GM21423 (cell line): ENCODE data around the gene ADTRP.

Experiments
- ATAC-seq: cut with Tn5 transposase; IDR thresholded peaks from one replicate; pipeline ENCODE4 v1.9.1; 2021; ENCODE audit warnings: mild to moderate bottlenecking, moderate library complexity; ENCODE audit not compliant: unreplicated experiment

The ADTRP gene

DNA sequence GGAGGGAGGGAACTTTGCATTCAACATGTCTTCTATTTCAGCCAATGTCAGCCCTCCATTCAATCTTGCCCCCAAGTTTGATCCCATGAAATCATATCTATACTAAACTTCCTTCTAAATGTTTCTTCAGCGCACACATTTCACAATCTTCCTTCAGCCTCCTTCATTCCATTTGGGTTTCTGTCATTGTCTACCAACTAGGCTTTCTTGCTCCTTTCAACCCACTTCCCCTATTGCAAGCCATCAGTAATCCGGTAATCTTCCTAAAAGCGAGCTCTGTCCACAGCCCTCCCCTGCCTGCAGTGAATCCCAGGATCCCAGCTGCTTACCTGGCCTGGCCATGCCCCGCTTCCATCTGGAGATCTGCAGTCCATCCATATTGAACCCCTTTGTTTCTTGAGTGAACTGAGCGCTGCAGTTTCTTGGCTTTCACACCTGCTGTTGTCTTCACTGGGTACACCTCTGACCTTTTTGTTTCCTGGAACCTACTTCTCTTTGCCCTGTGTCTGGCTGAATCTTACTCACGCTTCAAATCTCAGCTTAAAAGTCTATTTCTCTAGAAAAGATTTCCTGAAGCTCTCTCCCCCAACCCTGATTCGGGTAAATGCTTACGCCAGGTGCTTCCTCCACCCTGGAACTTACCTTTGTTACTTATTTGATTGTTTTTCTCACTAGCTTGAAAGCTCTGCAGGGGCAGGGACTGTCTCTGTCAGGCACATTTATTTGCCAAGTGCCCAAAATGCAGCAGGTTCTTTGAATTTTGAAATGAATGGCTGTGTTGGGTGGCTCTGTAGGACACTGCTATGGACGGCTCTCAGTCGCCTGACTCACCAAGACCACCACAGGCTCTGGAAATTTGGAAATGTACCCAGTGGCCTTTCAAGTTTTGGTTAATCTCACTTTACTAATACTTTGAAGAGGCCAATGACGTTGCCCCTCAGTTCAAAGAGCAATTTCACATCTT lies 50.3 kb downstream of the ADTRP start:
- no peak for ATAC-seq

DNA sequence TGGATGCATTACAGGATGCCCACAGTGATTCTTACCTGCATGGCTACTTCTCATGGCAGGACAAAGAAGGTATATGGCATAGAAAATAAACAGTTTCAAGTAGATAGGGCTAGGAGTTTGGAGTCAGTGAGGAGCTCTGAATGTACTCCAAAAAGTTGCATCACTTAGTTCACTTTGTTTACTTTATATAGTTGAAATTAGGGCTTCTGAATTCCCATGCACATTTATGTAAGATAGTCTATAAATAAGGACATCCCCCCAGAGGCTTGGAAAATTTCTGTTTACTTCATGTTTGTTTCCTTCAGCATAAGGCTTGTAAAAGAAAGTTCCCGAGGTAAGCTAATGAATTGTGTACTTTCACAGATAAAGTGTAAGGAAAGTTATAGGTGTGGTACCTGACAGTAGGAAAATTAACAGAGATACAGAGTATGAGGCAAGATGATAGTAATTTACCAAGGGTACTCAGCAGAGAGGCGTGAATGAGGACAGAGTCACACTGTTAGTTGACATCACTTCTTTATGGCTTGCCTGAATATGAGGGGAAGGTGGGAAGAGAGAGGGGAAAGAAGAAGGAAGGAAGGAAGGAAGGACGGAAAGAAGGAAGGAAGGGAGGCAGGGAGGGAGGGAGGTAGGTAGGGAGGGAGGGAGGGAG lies 51.1 kb downstream of the ADTRP start:
- ATAC-seq, result no peak

DNA sequence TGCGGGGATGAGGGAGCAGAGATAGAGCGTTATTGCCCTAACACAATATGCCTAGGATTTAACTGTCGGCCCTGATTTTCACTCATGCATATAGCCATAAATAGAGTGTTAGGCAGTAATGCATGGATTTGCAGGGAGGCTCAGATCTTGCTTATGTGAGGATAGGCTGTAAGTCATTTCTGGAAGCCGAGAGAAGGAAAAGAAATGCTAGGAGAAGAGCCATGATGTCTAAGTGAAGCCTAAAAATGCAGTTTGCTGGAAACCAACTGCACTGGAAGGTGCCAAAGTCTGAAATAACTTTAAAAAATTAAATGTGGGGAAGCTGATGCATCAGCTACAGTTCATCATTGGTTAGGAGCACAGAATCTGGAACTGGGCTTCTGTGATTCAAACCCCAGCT lies 54.3 kb downstream of the ADTRP start:
- ATAC-seq, result no peak

DNA sequence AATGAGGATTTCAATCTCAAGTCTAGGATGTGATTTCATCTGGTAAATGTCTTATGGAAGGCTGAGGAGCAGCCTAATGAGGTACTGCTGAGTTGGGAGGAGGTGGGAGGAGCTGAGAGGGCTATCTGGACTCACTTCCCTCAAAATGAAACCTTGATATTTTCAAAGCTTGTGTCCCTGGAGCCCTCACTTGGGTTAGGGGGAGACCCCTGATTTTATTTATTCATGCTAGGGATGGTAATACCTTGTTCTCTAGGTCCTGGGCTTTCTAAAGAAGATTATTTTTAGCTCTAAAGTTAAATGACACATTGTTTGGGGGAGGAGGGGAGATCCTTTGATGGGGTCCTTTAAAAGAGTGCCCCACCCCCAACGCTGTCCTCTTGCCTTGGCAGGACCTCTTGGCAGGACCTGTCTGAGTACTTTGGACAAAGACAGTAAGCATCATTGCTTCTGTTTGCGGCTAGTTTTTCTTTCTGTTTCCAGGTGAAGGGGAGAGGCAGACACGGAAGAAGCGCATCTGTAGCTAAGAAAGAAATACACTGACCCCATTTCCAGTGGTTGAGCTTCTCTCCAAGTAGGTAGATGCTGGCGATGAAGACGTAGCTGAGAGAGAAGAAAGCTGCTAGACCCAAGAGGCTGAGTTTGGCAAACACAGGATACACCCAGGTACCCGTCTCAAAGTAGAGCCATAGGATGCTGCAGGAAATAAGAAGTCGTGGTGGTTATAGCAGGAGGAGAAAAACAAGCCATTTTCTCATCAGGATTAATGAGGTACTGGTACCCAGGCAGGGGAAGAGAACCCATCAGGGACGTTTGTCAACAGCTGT lies 55.6 kb downstream of the ADTRP start:
- no peak for ATAC-seq

GRCh38 chr6:11722220-11722619 lies 56.4 kb downstream of the ADTRP start:
- no peak for ATAC-seq

- no peak for ATAC-seq
Measured at GRCh38 chr6:11718463-11718862, 60.1 kb downstream of the ADTRP start.

GRCh38 chr6:11718031-11718430 lies 60.6 kb downstream of the ADTRP start:
- ATAC-seq, result no peak

DNA sequence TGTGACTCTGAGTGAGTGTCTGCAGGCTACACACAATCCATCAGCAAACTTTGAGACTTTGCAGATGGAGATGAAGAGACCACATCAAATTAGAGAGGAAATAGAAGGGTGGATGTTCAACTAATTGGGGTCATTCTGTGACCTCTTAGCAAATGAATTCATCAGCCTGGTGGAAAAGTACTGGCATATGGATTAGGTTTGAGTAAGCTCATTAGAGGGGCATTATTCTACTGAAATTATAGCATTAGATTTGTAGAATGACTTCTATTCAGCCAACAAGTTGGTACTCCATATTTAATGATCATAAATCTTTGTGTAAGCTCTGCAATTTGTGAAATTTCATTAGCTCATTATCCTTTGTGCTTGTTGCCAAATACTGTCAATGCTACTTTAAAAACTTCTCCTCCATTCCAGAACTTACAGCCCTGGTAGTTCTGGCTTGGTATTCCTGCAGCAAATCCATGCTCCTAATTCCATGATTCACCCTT lies 63.8 kb downstream of the ADTRP start:
- ATAC-seq, result no peak

GRCh38 chr6:11714116-11714797 lies 64.3 kb downstream of the ADTRP start:
- peak; percentile 40 for ATAC-seq

GRCh38 chr6:11712760-11713159 lies 65.8 kb downstream of the ADTRP start:
- peak; percentile 40 for ATAC-seq

DNA sequence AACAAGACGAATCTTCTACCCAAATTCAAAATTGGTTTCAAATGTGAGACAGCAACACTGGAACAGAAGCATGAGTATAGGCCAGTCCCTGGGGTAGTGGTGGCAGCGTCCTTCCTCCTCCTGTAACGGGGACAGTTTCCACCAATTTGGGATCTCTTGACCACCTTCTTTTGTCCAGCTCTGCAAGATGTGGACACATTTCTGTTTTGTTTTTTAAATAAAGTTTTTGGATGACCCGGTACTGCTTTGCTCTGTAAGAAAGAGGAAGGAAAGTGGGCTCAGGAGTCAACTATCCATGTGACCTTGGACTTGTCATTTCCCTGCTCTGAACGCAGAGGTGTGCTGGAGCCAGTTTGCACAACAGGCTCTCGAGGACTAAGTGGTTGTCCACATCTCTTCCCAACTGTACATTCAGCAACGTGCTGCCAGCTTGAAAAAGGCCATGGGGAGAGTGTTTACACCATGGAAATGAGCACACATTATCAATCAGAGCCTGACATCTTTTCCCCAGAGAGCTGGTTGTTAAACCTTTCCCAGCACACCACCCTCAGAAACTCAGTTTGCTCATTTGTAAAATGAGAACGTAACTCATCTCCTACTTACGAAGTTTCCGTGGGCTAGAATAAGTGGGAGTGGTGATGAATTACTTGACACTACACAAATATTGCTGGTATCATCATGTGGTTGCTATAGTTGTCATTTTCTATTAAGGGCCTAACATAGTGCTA lies 66.5 kb downstream of the ADTRP start:
- ATAC-seq, result no peak

DNA sequence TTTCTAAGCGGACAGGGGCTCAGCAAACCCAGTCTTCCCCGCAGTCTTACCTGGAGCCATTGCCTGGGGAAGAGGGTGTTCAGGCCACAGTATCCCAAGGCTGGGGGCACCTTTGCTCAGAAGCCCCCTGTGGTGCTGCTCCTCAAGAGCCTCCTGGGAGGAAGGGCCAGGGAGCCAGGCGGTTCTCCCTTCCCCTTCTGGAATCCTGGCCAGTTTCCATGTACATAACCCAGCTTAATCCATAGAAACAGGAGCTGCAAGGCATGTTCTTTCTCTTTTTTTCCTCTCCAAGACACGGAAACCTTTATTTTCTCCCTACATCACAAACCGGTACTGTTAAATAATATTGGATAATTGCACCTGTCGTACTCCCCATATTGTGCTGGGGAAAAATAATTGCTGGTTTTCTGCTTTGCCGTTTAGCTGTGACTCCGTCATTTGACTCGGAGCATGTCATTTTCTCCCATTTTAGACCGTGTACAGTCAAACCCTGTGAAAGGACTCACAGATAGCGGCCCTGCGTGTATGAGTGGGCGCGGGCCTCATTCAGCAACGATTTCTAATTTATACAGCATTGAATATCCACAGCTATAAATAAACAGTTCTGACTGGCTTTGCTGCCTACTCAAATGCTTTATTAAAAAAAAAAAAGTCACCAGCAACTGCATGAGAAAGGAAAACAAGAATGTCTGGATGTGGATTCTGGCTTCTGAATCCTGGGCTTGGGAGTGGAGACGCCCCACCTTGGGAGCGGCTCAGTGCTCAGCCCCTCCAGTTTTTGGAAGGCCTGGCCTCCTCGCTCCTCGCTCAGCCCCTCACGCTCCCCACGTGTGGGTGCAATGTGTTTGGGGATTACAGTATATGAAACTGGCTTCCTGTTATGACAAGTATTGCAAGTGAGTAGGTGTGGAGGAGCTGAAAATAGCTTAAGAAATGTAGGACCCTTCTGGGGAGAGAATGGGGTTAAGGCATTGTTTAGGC lies 67.3 kb downstream of the ADTRP start:
- no peak for ATAC-seq

DNA sequence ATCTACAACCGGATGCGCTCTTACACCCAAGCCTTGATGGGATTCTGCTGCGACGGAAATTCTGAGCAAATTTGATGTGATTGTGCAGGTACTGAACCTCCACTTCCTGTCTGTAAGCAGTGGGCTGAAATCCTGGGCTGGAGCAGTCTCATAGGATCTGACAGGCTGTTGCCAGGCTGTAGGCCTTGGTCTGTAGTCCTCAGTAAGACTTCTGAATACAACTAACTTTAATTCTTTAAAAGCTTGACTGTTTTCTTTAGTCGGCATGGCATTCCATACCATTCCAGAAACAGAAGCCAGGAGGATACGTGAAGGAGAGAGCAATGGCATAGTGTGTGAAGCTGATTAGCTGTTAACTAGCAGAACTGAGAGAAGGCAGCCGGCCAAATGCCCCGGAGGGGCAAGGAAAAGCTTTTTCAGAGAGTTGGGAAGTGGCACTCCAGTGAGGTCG lies 68.3 kb downstream of the ADTRP start:
- no peak for ATAC-seq

- no peak for ATAC-seq
Measured at GRCh38 chr6:11706171-11706570, 72.4 kb downstream of the ADTRP start.

DNA sequence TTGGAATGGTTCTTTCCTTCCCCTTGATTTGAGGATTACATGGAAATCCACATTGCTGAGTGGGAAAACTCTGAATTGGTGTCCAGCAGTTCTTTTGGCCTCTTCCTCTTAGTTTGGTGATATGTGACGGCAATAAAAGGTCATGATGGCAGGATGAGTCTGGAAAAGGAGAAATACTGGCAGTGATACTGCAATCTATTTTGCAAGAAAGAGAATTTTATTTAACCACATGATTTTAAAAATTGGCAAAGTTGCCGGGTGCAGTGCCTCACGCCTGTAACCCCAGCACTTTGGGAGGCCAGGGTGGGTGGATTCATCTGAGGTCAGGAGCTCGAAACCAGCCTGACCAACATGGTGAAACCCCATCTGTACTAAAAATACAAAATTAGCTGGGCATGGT lies 73.1 kb downstream of the ADTRP start:
- ATAC-seq, result no peak

- no peak for ATAC-seq
Measured at GRCh38 chr6:11705069-11705468, 73.5 kb downstream of the ADTRP start.

- ATAC-seq, result no peak
Measured at GRCh38 chr6:11703725-11704124, 74.9 kb downstream of the ADTRP start.

DNA sequence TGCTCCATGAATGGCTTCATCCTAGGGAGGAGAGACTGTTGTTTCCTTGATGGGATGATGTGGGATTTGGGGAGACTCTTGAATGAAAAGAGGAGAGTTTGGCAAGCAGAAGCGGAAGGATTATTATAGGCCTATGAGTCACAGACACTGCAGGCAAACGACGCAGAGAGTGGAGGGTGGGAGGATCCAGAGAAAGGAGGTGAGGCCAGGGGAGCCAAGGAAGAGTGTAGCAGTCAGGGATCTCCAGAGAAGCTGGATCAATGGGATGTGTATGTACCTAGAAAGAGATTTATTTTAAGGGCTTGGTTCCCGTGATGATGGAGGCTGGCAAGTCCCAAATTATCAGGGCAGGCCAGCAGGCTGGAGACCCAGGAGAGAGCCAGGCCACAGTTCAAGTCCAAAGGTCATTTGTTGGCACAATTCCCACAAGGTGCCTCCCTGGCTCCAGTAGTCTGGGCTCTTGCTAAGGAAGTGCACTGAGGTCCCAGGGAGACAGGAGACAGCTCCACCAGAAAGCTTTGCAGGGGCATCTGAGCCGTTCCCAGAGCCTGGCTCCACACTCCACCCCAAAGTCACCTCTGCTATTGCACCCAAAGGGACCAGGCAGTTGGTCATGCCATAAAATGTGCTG lies 76.0 kb downstream of the ADTRP start:
- no peak for ATAC-seq
